NCI-H146 treated with DMSO at 0.1 percent for 48 hours (cell line): ENCODE measurements around the gene CABS1.

Experiments
- DNase-seq: peaks from one replicate; lab custom pipeline; 2025; ENCODE audit not compliant: unreplicated experiment; lab: John Stamatoyannopoulos, UW

CABS1 gene

GRCh38 chr4:70334681-70335080, at the start of gene CABS1:
Gene CABS1, plus strand, starts transcription at chr4:70334981. Its CDS starts 59 bp downstream, at chr4:70335040.
- DNase-seq = no peak

DNA sequence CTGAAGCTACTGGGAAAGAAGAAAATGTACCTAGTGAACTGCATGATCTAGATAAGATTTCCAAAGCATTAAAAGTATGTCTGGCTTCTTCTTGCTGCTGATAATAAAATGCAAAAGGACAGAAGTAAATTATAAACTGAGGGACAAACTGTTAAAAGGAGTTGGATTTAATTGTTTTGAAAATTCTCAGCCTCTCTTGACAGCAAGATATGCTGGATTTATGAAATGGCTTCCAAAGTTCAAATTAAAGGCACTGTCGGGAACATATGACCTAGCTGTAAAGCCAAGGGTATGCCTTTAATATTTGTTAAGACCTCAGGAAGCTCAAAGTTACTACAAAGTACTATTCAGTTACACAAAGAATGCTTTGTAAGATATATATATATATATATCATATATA, 46.1 kb upstream of the CABS1 start:
- no peak for DNase-seq

GRCh38 chr4:70291341-70291740, 43.4 kb upstream of the CABS1 start:
- DNase-seq = no peak

GRCh38 chr4:70297576-70297975, 37.2 kb upstream of the CABS1 start:
- DNase-seq = no peak

DNA sequence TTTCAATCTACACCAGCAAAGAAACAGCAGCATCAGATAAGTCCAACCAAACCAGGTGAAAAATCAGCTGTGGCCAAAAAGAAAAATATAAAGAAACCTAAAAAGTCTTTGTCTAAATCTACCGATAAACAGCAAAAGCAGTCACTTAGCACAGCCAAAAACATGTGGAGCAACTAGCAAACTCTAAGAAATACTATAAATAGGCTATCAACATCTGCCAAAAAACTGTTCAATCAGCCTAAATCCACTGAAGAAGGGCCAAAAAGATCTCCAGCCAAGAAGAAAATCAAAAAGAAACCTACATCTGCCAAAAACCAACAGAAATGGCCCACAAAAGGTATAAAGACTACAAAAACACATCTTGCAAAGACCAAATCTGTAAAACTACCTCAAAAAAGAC, 36.7 kb upstream of the CABS1 start:
- no peak for DNase-seq

GRCh38 chr4:70299643-70300042, 35.1 kb upstream of the CABS1 start:
- DNase-seq = no peak

DNA sequence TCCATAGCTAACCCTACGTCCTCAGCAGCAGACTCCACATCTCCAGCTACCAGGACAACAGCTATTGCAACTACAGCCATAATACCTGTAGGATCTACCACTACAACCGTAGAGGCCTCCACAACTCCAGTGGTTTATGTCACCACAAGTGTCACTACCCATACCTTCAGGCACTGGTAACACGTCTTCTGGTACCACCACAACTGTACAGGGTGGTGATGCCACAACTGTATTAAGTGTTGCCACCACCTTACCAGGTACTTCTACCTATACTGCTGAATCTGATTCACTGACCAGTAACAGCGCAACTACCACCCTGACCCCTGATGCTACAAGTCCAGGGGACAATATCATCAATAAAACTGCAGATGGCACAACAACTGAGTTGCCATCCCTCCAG, 34.6 kb upstream of the CABS1 start:
- no peak for DNase-seq

GRCh38 chr4:70303090-70303489, 31.7 kb upstream of the CABS1 start:
- no peak for DNase-seq

GRCh38 chr4:70305601-70306000, 29.2 kb upstream of the CABS1 start:
- DNase-seq = no peak

GRCh38 chr4:70306076-70306475, 28.7 kb upstream of the CABS1 start:
- DNase-seq = no peak

DNA sequence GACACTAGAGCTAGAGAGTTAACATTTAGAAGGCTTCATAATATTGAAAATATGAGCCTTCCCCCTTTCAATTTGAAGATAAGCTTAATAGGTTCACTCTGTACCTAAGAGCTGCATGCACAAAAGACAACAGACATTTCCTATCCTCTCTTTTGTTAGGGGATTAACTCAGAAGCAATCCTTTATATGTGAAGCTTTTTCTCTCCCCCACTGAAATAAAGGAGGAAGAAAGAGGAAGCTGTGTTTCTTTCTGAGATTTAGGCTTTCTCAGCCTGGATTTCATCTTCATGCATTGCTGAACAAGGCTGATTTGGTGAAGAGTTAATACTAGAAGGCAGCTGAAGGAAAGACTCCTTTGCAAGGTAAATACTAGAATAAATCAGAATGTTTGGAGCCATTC, 21.0 kb upstream of the CABS1 start:
- no peak for DNase-seq

DNA sequence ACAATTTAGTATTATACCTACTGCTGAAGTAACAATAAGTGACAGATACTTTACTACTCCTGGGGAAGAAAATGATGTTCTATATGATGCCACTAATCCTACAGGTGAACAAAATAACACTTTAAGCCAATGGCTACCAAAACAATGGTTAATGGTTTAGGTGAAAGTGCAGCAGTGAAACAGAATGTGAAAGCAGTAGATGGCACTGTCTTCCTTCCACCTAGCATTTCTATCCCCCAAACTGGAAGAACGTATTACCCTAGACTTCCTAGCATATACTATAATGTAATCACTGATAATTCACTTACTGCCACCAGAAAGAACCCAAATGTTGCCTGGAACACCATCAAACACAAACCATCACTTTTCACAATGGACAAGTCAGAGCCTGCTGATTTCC, 18.9 kb upstream of the CABS1 start:
- no peak for DNase-seq

- no peak for DNase-seq
Observed at GRCh38 chr4:70326052-70326451, 8.7 kb upstream of the CABS1 start.

DNA sequence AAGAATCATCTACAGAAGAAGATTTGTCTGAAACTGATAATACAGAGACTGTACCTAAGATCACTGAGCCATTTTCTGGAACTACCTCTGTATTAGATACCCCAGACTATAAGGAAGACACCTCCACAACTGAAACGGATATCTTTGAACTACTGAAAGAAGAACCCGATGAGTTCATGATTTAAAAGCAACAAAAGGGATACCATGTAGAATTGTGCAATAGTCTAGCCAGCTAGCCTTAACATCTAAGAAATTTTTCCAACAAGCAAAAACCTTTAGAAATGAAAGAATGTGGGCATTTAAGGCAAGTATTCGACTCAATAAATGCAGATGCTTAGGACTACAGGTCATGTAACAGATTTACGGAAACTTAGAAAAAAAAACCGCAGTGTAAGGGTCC, 1.3 kb downstream of the CABS1 start:
- DNase-seq = no peak

DNA sequence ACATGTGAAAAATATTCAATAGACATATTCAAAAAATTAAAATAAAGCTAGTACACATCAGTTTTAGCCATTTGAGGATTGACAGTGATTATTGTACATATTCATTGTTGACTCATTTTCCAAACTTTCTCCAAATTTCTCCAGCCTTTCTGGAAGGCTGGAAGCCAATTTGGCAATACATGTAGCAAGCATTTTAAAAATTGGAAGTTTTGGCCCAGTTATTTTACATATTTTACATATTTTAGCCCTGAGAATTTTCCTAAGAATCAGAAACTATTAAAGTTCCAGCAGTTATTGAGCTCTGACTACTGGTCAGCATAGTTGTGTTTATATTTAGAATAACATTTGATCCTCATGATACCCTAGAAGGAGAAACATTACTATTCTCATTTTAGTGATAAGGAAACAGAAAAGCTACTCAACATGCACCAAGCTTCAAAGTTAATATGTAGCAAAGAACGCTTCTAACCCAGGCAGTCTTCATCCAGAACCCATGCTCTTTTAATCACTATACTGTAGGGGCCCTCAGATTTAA, 3.2 kb downstream of the CABS1 start:
- DNase-seq = no peak

GRCh38 chr4:70356185-70356584, 21.4 kb downstream of the CABS1 start:
- no peak for DNase-seq

DNA sequence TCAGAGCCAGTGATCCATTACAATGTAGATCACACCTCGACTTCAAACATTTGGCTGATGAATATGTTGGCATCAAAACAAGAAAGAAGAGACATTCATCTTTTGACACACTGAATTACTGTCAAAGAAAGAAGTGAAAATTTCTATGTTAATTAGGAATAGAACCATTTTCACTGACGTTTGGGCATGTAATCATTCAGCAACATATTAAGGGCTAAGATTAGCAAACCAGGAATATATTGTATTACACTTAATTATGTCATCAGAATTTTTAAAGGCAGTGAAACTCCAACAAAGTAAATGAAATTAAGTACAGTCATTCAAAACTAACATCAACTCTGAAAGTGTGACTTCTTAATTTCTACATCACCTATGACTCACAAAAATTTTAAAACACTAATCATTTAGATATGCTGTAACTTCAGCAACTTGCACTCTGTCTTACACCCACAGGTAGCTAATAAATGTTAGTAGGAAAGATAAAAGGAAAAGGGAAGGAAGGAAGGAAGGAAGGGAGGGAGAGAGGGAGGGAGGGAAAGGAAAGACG, 24.4 kb downstream of the CABS1 start:
- no peak for DNase-seq

- no peak for DNase-seq
Observed at GRCh38 chr4:70360460-70360859, 25.7 kb downstream of the CABS1 start, which contains the start of gene SMR3A. Gene SMR3A, plus strand, starts transcription at chr4:70360760. Its CDS starts 1,356 bp downstream, at chr4:70362116.

DNA sequence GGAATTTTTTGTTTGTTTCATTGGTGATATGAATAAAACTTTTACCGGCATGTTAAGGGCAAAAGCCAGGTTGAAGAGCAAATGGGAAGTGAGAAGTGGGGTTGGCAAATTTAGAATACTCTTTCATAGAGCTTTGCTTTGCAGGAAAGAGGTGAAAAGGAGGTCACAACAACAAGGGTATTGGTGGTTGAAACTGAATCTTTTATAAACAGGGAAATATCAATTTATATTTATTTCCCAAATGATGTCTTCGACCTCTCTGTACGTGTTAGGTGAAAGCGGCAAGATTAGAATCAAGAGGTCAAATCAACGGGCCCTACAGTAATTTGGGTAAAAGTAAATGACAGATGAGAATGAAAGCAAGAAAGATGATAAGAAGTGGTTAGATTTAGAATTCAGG, 29.2 kb downstream of the CABS1 start:
- no peak for DNase-seq

DNA sequence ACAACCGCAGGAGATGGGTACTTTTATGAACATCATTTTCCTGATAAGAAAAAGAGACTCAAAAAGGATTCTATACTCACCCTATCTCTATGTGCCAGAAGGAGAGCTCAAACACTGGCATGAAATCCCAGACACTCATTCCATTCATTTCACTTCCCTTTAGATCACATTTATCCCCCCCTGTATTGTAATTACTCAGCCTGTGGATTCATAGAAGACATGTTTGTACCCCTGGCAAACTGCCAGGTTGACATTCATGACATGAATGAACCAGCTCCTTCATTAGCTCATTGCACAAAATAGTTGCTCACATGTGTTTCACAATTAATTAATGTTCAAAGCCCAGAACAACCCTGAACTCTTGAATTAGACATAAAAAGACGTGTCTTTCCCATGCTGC, 30.7 kb downstream of the CABS1 start:
- no peak for DNase-seq

DNA sequence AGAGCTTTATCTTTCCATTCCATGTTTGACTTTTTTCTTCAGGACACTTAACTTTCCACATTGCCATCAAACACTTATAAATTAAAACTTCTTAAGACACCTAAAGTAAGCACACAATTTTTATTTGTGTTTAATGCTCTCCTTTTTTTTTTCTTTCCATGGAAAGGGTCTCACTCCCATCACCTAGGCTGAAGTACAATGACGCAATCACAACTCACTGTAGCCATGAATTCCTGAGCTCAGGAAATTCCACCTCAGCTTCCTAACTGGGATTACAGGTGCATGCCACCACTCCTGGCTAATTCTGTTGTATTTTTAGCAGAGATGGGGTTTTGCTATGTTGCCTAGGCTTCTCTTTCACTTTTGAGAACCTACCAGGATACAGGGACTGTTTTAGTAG, 33.0 kb downstream of the CABS1 start:
- no peak for DNase-seq

DNA sequence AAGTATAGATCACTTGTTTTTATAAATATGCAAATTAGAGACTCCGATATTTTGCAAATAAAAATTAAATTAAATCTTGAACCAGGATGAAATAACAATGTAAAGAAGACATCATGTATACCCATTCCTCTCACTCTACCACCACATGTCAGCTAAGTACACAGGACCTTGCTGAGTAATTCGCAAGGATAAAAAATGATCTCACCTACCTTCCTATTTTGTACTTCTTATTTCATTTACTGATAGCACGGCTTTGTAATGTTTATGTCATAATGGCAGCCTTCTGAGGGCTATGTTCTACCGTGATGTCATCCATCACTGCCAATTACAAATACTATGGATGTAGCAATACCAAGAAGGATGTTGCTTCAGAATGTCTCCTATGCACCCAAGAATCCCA, 37.2 kb downstream of the CABS1 start:
- DNase-seq = no peak

DNA sequence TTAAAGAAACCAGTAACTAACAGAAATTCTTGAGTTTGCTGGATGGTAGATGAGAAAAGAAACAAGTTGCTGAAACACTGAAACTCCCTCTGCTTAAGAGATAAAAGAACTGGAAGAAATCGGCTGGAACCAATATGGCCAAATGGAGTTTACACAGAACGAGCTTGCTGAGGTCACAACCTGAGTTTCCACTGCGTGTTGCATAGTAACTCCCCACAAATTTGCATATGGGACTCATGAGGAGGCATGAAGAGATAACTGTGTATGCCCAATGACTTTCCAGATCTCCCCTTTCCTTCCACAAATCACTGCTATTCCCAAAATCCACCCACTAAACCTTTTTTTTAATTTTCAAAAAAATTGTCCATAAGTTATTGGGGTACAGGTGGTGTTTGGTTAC, 38.0 kb downstream of the CABS1 start:
- no peak for DNase-seq
